Type B pancreatic cell (in vitro differentiated cells): Measurements from ENCODE around the gene COL4A6. TPM values are rescaled to one million over a fixed set of nuclear protein-coding genes. Genes with fewer than 3 reads are reported as not detected.

ENCODE experiments used
- DNase-seq: peaks from one replicate; pipeline ENCODE4 v3.0.0; 2021; ENCODE audit warnings: mixed read lengths; ENCODE audit not compliant: unreplicated experiment; ENCODE audit errors: extremely low spot score
- H3K27ac Mint-ChIP-seq: 2 replicates; pipeline ENCODE4 v1.8.0; 2021; ENCODE audit warnings: mild to moderate bottlenecking, mixed read lengths
- H3K27me3 Mint-ChIP-seq: 2 replicates; pipeline ENCODE4 v1.8.0; 2021; ENCODE audit warnings: mixed read lengths
- H3K36me3 Mint-ChIP-seq: 2 replicates; pipeline ENCODE4 v1.8.0; 2021; ENCODE audit warnings: mixed read lengths
- H3K4me1 Mint-ChIP-seq: one replicate; pipeline ENCODE4 v1.8.0; 2021; ENCODE audit warnings: mixed read lengths; ENCODE audit not compliant: unreplicated experiment
- H3K4me3 Mint-ChIP-seq: 2 replicates; pipeline ENCODE4 v1.8.0; 2021; ENCODE audit warnings: mild to moderate bottlenecking, mixed read lengths
- H3K9me3 Mint-ChIP-seq: 2 replicates; pipeline ENCODE4 v1.8.0; 2021; ENCODE audit warnings: mixed read lengths
- total RNA-seq: library from RNA; stranded (reverse); gene quantifications from 2 replicates; pipeline ENCODE4 v1.2.1, GENCODE V29; 2021; ENCODE audit warnings: low replicate concordance
- TF ChIP-seq, protein P1 (sequence below): fragments of 200-600 bp; sonication (generic); conservative IDR thresholded peaks from 2 replicates; pipeline ENCODE4 v1.5.0; 2021; ENCODE audit warnings: antibody characterized with exemption, mild to moderate bottlenecking

COL4A6 gene
- total RNA-seq, 1 donor from 2014 or later = 51.7 TPM

DNA sequence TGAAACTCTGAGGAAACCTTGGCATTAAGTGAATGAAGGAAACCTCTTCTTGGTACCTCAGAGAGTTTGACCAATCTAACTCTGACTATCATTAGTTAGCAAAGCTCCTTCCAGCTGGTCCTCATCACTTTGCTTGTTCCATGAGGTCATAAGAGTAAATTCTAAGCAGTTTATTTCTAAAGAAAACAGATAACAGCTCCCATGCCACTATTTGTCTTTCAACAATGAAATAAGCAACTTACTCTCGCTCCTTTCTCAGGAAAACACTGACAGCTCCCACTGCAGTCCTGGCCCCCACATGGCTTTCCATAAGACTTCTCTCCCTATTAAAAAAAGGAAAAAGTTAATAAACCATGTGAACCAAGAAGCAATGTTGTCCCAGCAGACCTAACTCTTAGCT lies 127.7 kb downstream of the COL4A6 start:
- Mint-ChIP-seq H3K4me3 (no peak overlapping the region), H3K36me3 (peaks cover 6% of the 10 kb centered on the region), H3K27ac (no peak overlapping the region), H3K27me3 (no peaks in the 10 kb centered on the region), H3K9me3 (peaks cover 10% of the 10 kb centered on the region), H3K4me1 (peaks cover 24% of the 10 kb centered on the region)
- no peak for DNase-seq
- TF ChIP-seq, protein P1, sequence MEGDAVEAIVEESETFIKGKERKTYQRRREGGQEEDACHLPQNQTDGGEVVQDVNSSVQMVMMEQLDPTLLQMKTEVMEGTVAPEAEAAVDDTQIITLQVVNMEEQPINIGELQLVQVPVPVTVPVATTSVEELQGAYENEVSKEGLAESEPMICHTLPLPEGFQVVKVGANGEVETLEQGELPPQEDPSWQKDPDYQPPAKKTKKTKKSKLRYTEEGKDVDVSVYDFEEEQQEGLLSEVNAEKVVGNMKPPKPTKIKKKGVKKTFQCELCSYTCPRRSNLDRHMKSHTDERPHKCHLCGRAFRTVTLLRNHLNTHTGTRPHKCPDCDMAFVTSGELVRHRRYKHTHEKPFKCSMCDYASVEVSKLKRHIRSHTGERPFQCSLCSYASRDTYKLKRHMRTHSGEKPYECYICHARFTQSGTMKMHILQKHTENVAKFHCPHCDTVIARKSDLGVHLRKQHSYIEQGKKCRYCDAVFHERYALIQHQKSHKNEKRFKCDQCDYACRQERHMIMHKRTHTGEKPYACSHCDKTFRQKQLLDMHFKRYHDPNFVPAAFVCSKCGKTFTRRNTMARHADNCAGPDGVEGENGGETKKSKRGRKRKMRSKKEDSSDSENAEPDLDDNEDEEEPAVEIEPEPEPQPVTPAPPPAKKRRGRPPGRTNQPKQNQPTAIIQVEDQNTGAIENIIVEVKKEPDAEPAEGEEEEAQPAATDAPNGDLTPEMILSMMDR = no peak

DNA sequence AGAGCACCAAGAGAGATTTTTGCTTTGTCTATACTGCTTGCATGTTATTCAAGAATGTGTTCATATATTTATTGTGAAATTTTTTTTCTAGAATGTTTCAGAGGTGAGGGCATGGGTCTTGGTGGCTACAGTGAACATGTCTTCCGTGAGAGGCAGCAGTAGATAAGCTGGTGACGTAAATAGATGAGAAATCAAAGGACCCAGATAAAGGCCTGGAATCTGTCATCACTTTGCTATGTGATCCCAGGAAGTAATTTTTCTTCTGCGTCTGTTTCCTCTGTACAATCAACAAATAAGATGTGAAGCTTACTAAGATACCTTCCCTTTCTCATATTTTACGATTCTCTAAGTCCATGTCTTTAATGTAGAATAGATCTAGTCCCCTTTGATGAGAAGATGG lies 129.1 kb downstream of the COL4A6 start:
- Mint-ChIP-seq H3K27me3 (no peaks in the 10 kb centered on the region), H3K27ac (peak overlapping the region; percentile 73), H3K36me3 (peaks cover 6% of the 10 kb centered on the region), H3K9me3 (peaks cover 7% of the 10 kb centered on the region), H3K4me1 (peaks cover 24% of the 10 kb centered on the region), H3K4me3 (no peak overlapping the region)
- TF ChIP-seq, protein P1 = no peak
- DNase-seq = no peak

DNA sequence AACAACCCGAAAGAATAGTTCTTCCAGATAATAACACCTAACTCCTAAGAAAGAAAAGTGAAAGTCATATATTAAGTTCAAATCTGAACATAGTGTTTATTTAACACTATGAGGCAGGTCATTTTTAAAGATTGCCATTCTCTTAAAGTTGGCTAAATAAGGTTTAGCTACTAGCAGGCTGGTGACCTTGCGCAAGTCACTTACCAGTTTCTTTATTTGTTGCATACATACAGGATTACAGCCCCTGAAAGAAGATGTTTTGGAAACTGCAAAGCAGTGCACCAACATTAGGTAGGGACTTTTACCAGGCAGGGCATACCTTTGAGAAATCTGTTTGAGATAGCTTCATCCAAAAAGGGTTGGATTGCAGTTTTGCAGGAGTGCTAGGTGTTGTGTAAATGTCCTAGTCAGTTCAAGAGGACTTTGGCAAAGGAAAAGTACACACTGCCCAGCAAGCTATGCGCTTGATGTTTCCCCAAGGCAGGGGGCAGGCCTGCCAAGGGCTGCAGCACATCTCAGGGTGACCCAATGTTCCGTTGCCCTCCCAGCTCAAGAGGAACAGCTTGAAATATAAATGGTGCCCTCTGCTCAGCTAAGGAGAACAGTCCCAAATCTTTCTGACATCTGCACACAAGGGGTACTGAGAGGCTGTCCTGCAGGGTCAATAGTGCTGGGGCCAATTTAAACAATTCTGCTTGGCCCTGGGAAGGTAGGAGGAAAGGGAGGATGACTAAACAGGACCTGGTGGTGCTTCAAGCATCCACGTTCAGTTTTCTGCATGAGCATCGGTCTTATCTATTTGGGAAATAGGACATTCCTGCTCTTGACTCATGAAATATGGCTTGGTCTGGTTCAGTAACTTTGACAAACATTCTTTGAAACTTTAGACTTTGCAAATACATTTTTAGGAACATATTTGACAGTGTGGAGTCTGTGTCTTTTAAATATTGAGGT lies 130.8 kb downstream of the COL4A6 start:
- no peak overlapping the region for H3K27ac Mint-ChIP-seq
- peaks cover 6% of the 10 kb centered on the region for H3K36me3 Mint-ChIP-seq
- TF ChIP-seq, protein P1 = no peak
- H3K9me3 Mint-ChIP-seq = peaks cover 6% of the 10 kb centered on the region
- H3K27me3 Mint-ChIP-seq = no peaks in the 10 kb centered on the region
- DNase-seq = no peak
- peaks cover 25% of the 10 kb centered on the region for H3K4me1 Mint-ChIP-seq
- H3K4me3 Mint-ChIP-seq = no peak overlapping the region

DNA sequence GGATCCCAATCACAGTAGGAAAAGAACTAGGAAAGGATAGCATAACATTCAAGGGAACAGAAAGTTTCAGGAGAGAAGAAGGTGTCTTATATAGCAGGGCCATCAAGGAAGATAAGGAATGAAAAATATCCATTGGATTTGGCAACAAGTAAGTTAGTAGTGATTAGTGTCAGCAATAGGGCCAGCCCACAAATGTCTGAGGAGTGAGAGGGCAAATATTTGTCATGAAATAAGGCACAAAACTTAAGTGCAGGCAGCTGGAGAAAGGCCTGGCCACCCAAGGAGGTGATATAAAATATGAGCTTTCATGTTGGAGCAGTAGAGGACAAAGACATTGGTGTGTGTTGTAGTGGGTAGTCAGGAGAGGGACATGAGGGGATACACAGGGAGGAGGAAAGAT lies 132.1 kb downstream of the COL4A6 start:
- TF ChIP-seq, protein P1 = no peak
- DNase-seq = no peak
- peaks cover 24% of the 10 kb centered on the region for H3K4me1 Mint-ChIP-seq
- H3K36me3 Mint-ChIP-seq = peaks cover 6% of the 10 kb centered on the region
- H3K9me3 Mint-ChIP-seq = peaks cover under 1% of the 10 kb centered on the region
- H3K27ac Mint-ChIP-seq = no peak overlapping the region
- H3K27me3 Mint-ChIP-seq = no peaks in the 10 kb centered on the region
- no peak overlapping the region for H3K4me3 Mint-ChIP-seq

DNA sequence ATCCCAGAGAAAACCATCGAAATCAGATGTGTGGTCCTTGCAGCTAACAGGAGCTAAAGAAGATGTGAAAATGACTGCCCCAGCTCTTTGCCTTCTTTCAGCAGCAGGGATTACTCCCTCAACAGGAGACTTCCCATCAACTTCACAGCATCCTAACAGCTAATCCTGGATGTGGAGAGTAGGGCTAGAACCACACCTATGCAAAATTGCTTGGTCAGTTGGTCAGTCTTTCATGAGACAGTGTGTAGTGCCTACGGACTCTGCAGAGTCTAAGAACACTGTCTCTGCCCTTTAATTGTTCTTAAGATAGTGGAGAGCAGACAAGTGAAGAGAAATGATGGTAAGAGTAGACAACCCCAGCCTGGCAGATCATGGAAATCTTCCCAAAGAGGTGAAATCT lies 133.5 kb downstream of the COL4A6 start:
- H3K4me1 Mint-ChIP-seq = peaks cover 23% of the 10 kb centered on the region
- no peak for DNase-seq

More for the DNA sequence above, 133.5 kb downstream of the COL4A6 start:
- TF ChIP-seq, protein P1 = no peak
- H3K36me3 Mint-ChIP-seq = peaks cover 6% of the 10 kb centered on the region
- no peaks in the 10 kb centered on the region for H3K9me3 Mint-ChIP-seq
- no peaks in the 10 kb centered on the region for H3K27me3 Mint-ChIP-seq
- no peak overlapping the region for H3K4me3 Mint-ChIP-seq
- no peak overlapping the region for H3K27ac Mint-ChIP-seq
